RWPE1 (cell line): Measurements from ENCODE around the gene CHCHD6.
A peak's percentile ranks its signal among the peaks of the same experiment; 100 is the strongest.

ENCODE experiments used
- CTCF ChIA-PET: fragments of 350-600 bp; sonication (Branson Sonifier 250); formaldehyde crosslinking; extraction: SDS; loops from one replicate; lab custom pipeline; 2021; lab: Yijun Ruan, JAX
- POLR2A ChIA-PET: fragments of 400-600 bp; formaldehyde crosslinking; extraction: SDS; loops from one replicate; lab custom pipeline; 2020; ENCODE audit warnings: antibody characterized with exemption; ENCODE audit not compliant: low non-redundant PET; lab: Yijun Ruan, JAX
- DNase-seq: peaks from one replicate; pipeline ENCODE4 v3.0.0; 2012; ENCODE audit warnings: low spot score
- H3K27ac ChIP-seq: fragments of 450-650 bp; 2 replicates; pipeline ENCODE4 v1.5.1; 2017
- CTCF ChIP-seq: fragments of 450-650 bp; conservative IDR thresholded peaks from 2 replicates; pipeline ENCODE4 v1.5.1; 2017; ENCODE audit warnings: low read depth, mild to moderate bottlenecking

The CHCHD6 gene

GRCh38 chr3:126743781-126744180, 39.7 kb downstream of the CHCHD6 start:
- no peak for TF ChIP-seq CTCF
- ChIA-PET POLR2A (no interaction called here), CTCF (interaction anchor here (0.9 to 3.0 kb wide), 3 partner anchors 8 to 217 kb away, joined by 3 to 12 read pairs (median 3); no protein-coding TSS in a partner anchor)
- no peak overlapping the region for H3K27ac ChIP-seq
- DNase-seq, result no peak

DNA sequence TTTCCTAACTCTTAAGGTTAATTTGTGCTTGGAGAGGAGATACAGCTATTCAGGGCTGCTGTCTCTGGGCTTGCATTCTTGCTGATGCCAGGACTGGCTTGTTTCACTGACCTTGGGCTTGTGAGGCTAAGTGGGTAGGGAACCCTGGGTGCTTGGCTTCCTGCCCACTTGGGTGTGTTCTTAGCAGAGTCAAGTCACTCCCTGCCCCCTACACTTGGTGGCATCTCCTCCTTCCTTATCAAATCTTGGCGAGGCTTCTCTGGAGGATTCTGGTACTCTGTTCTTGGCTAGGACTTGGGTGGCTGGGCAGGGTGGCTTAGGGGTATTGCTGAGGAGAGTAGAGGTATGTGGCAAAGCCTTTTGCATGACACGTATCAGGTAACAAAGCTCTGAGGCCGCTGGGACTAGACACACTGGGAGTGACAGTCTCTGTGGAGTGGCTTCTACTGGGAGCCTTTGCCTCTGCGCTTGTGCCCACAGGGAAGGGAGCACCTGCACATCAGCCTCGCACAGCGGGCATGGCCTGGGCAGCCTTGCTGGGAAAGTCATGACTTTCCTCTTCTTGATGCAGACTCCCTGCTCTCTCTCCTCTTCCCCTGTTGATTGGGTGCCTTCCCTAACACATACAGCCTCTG, 41.8 kb downstream of the CHCHD6 start:
- H3K27ac ChIP-seq, result peak overlapping the region; percentile 26
- no peak for DNase-seq
- ChIA-PET CTCF (interaction anchor here (0.6 kb wide), 1 partner anchor 458 kb away, joined by 3 read pairs; no protein-coding TSS in a partner anchor), POLR2A (no interaction called here)
- no peak for TF ChIP-seq CTCF

- CTCF ChIA-PET, result interaction anchor here (0.5 to 0.6 kb wide), 2 partner anchors 244 to 802 kb away, joined by 3 read pairs; no protein-coding TSS in a partner anchor
- POLR2A ChIA-PET, result no interaction called here
- DNase-seq, result peak; percentile 10
- no peak for TF ChIP-seq CTCF
- peak overlapping the region; percentile 26 for H3K27ac ChIP-seq
Observed at GRCh38 chr3:126746395-126747177, 42.5 kb downstream of the CHCHD6 start.

DNA sequence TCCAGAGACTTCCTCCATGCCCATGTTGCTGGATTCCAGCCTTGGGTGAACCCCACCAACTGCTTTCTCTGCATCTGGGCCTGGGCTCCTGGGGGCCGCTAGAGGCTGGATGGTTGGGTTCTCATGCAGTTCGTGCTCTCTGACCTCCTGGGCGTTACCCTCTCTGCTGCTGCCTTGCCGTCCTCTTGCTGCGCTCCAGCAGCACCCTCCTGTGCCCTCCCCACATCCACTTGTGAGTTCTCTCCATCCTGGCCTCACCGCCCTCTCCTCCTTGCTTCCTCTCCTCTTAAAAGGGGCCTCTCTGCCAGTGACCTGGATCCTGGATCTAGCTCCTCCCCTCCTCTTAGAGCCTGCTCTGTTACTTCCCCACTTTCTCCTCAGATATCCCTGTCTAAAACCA, 43.7 kb downstream of the CHCHD6 start:
- no peak overlapping the region for H3K27ac ChIP-seq
- no peak for TF ChIP-seq CTCF
- no peak for DNase-seq
- ChIA-PET CTCF (no interaction called here), POLR2A (no interaction called here)

- ChIA-PET POLR2A (no interaction called here), CTCF (interaction anchor here (0.9 kb wide), 1 partner anchor 796 kb away, joined by 5 read pairs; no protein-coding TSS in a partner anchor)
- H3K27ac ChIP-seq, result no peak overlapping the region
- DNase-seq, result no peak
- TF ChIP-seq CTCF, result no peak
Observed at GRCh38 chr3:126748701-126749546, 44.9 kb downstream of the CHCHD6 start.

GRCh38 chr3:126749547-126749875, 45.5 kb downstream of the CHCHD6 start:
- no peak overlapping the region for H3K27ac ChIP-seq
- ChIA-PET CTCF (interaction anchor here (0.7 to 0.9 kb wide), 2 partner anchors 233 to 795 kb away, joined by 3 to 5 read pairs; partner anchors contain the start of gene PLXNA1), POLR2A (no interaction called here)
- TF ChIP-seq CTCF, result no peak
- DNase-seq, result no peak
